IMR-90 (cell line): ENCODE data around the gene VAT1. TPM values are rescaled to one million over a fixed set of nuclear protein-coding genes. Genes with fewer than 3 reads are reported as not detected.

Source experiments
- ATAC-seq: fragments of 200-7000 bp; cut with Tn5 transposase; 2 replicates; pipeline ENCODE4 v1.9.1; 2020; ENCODE audit warnings: low read depth, mild to moderate bottlenecking, moderate library complexity
- BruUV-seq: library from RNA; stranded (reverse); fragments of 400-500 nt; replicated peaks from 2 replicates; lab custom pipeline; 2021; lab: Mats Ljungman, UMichigan
- CTCF ChIA-PET: fragments of 300-600 bp; formaldehyde crosslinking; extraction: SDS; loops from one replicate; lab custom pipeline; 2021; ENCODE audit warnings: antibody characterized with exemption; lab: Yijun Ruan, JAX
- POLR2A ChIA-PET: fragments of 300-600 bp; sonication (Branson Sonifier 250); formaldehyde crosslinking; loops from one replicate; lab custom pipeline; 2022; ENCODE audit warnings: antibody characterized with exemption; ENCODE audit not compliant: unreplicated experiment; lab: Charles Lee
- DNase-seq: peaks from one replicate; pipeline ENCODE4 v3.0.0; 2013
- H2AFZ ChIP-seq: replicated peaks from 2 replicates; pipeline ENCODE3; 2013; ENCODE audit warnings: low read length, mild to moderate bottlenecking; ENCODE audit not compliant: poor library complexity
- H2AK5ac ChIP-seq: 2 replicates; pipeline ENCODE4 v1.6.1; 2013; ENCODE audit warnings: low read depth, low read length, inconsistent platforms
- H2AK9ac ChIP-seq: replicated peaks from 2 replicates; pipeline ENCODE3; 2013; ENCODE audit warnings: mild to moderate bottlenecking, low read depth, low read length, moderate library complexity; ENCODE audit not compliant: poor library complexity
- H2BK120ac ChIP-seq: 2 replicates; pipeline ENCODE4 v1.6.1; 2013; ENCODE audit warnings: low read depth, low read length, inconsistent platforms
- H2BK15ac ChIP-seq: 3 replicates; pipeline ENCODE4 v1.6.1; 2013; ENCODE audit warnings: low read depth, low read length, inconsistent platforms
- H2BK20ac ChIP-seq: 2 replicates; pipeline ENCODE4 v1.6.1; 2013; ENCODE audit warnings: low read depth, mild to moderate bottlenecking, inconsistent platforms, low read length, moderate library complexity
- H2BK5ac ChIP-seq: 2 replicates; pipeline ENCODE4 v1.6.1; 2013; ENCODE audit warnings: mild to moderate bottlenecking, low read depth, low read length, inconsistent platforms; ENCODE audit not compliant: poor library complexity, severe bottlenecking
- H3K14ac ChIP-seq: replicated peaks from 2 replicates; pipeline ENCODE4 v1.6.1; 2013; ENCODE audit warnings: low read depth, low read length, inconsistent platforms
- H3K18ac ChIP-seq: 2 replicates; pipeline ENCODE4 v1.6.1; 2013; ENCODE audit warnings: low read depth, low read length, control low read depth
- H3K23ac ChIP-seq: 2 replicates; pipeline ENCODE4 v1.6.1; 2013; ENCODE audit warnings: low read depth, low read length, inconsistent platforms
- H3K27ac ChIP-seq: 2 replicates; pipeline ENCODE4 v1.5.1; 2013; ENCODE audit warnings: mild to moderate bottlenecking, control low read depth, low read length; ENCODE audit not compliant: insufficient read depth
- H3K27me3 ChIP-seq: 2 replicates; pipeline ENCODE4 v1.6.1; 2013; ENCODE audit warnings: low read length; ENCODE audit not compliant: control insufficient read depth, insufficient read depth
- H3K36me3 ChIP-seq: 2 replicates; pipeline ENCODE4 v1.6.1; 2013; ENCODE audit warnings: low read length, mixed read lengths; ENCODE audit not compliant: control insufficient read depth, insufficient read depth
- H3K4ac ChIP-seq: 2 replicates; pipeline ENCODE4 v1.6.1; 2013; ENCODE audit warnings: low read depth, low read length, inconsistent platforms
- H3K4me1 ChIP-seq: 2 replicates; pipeline ENCODE4 v1.6.1; 2013; ENCODE audit warnings: low read length, mixed read lengths; ENCODE audit not compliant: control insufficient read depth, insufficient read depth
- H3K4me2 ChIP-seq: 2 replicates; pipeline ENCODE4 v1.6.1; 2013; ENCODE audit warnings: low read depth, mild to moderate bottlenecking, control low read depth, low read length, moderate library complexity
- H3K4me3 ChIP-seq: 2 replicates; pipeline ENCODE4 v1.5.1; 2013; ENCODE audit warnings: low read depth, mild to moderate bottlenecking, control low read depth, low read length, moderate library complexity; ENCODE audit not compliant: insufficient read depth
- H3K56ac ChIP-seq: 2 replicates; pipeline ENCODE4 v1.6.1; 2013; ENCODE audit warnings: low read length, inconsistent platforms; ENCODE audit not compliant: insufficient read depth; ENCODE audit errors: extremely low read depth
- H3K79me1 ChIP-seq, 2 experiments: 2 replicates each; pipeline ENCODE4 v1.6.1; 2013; ENCODE audit warnings: low read length in 2 of 2, inconsistent platforms in 1 of 2, low read depth in 1 of 2
- H3K9ac ChIP-seq: 2 replicates; pipeline ENCODE4 v1.6.1; 2013; ENCODE audit warnings: low read depth, low read length, control low read depth
- H3K9me1 ChIP-seq: 2 replicates; pipeline ENCODE4 v1.6.1; 2013; ENCODE audit warnings: low read length, inconsistent platforms; ENCODE audit not compliant: insufficient read depth
- H3K9me3 ChIP-seq: 2 replicates; pipeline ENCODE4 v1.6.1; 2013; ENCODE audit warnings: low read length; ENCODE audit not compliant: control insufficient read depth, insufficient read depth
- H4K20me1 ChIP-seq: 2 replicates; pipeline ENCODE4 v1.6.1; 2013; ENCODE audit warnings: low read length, inconsistent platforms; ENCODE audit not compliant: insufficient read depth
- H4K5ac ChIP-seq: 2 replicates; pipeline ENCODE4 v1.6.1; 2013; ENCODE audit warnings: mild to moderate bottlenecking, low read depth, low read length, control low read depth
- H4K8ac ChIP-seq, 2 experiments: 2 replicates each; pipeline ENCODE4 v1.6.1; 2013; ENCODE audit warnings: low read depth in 2 of 2, low read length in 2 of 2, control low read depth in 1 of 2, inconsistent platforms in 1 of 2
- H4K91ac ChIP-seq: 2 replicates; pipeline ENCODE4 v1.6.1; 2013; ENCODE audit warnings: low read depth, low read length, inconsistent platforms; ENCODE audit not compliant: insufficient read depth
- BHLHE40 ChIP-seq: fragments of 150-350 bp; IDR thresholded peaks from 2 replicates; pipeline ENCODE4 v1.6.1; 2016; ENCODE audit warnings: mild to moderate bottlenecking, low read depth, low read length
- CHD1 ChIP-seq: IDR thresholded peaks from 2 replicates; pipeline ENCODE4 v1.6.1; 2012; ENCODE audit warnings: low read depth, low read length, improper control_type of control experiment
- ELK1 ChIP-seq: fragments of 150-350 bp; IDR thresholded peaks from 2 replicates; pipeline ENCODE4 v1.6.1; 2016; ENCODE audit warnings: low read depth, mild to moderate bottlenecking, low read length, moderate library complexity, borderline replicate concordance
- FOS ChIP-seq: fragments of 150-350 bp; IDR thresholded peaks from 2 replicates; pipeline ENCODE4 v1.6.1; 2016; ENCODE audit warnings: low read depth, low read length
- MAZ ChIP-seq: IDR thresholded peaks from 2 replicates; pipeline ENCODE4 v1.6.1; 2012; ENCODE audit warnings: low read depth, mild to moderate bottlenecking, low read length, improper control_type of control experiment, moderate library complexity, borderline replicate concordance
- MXI1 ChIP-seq: IDR thresholded peaks from 2 replicates; pipeline ENCODE4 v1.6.1; 2012; ENCODE audit warnings: low read depth, mild to moderate bottlenecking, low read length, moderate library complexity, borderline replicate concordance
- NFE2L2 ChIP-seq: fragments of 150-350 bp; IDR thresholded peaks from 2 replicates; pipeline ENCODE4 v1.6.1; 2016; ENCODE audit warnings: low read depth, mild to moderate bottlenecking, low read length
- POLR2A ChIP-seq: IDR thresholded peaks from 2 replicates; pipeline ENCODE4 v1.6.1; 2012; ENCODE audit warnings: mild to moderate bottlenecking, low read depth, low read length
- RFX5 ChIP-seq: IDR thresholded peaks from 2 replicates; pipeline ENCODE4 v1.8.0; 2012; ENCODE audit warnings: low read depth, mild to moderate bottlenecking, low read length, moderate library complexity
- SMC3 ChIP-seq: fragments of 150-350 bp; IDR thresholded peaks from 2 replicates; pipeline ENCODE4 v1.6.1; 2016; ENCODE audit warnings: low read depth, mild to moderate bottlenecking, antibody characterized with exemption, low read length, moderate library complexity
- WGBS, 2 experiments: methylation state at CpG; one replicate each; pipeline versions ENCODE4 v1.1.5 to v1.1.7; 2013; ENCODE audit warnings: missing lambda C conversion rate in 2 of 2; ENCODE audit not compliant: insufficient read length in 1 of 2; ENCODE audit errors: extremely low coverage in 2 of 2; 5-methylcytosine and 5-hydroxymethylcytosine counted together
- dilution Hi-C: fragments of 300-500 bp; cut with HindIII; formaldehyde crosslinking; loops from one replicate; pipeline ENCODE4 v1.14.3; 2018; ENCODE audit warnings: low sequenced_read_pairs; ENCODE audit not compliant: unreplicated experiment
- in situ Hi-C: fragments of 300-500 bp; cut with MboI; formaldehyde crosslinking; loops from 3 replicates; pipeline ENCODE4 v1.14.3; 2019; ENCODE audit warnings: low sequenced_read_pairs, inconsistent platforms, mixed read lengths
- intact Hi-C: fragments of 100-400 bp; cut with micrococcal nuclease; formaldehyde crosslinking; loops from 2 replicates; pipeline ENCODE4 v1.10.0; 2022
- polyA plus RNA-seq, 3 experiments: library from polyadenylated mRNA; depleted of rRNA; stranded (reverse); fragments of >200 nt; gene quantifications; 2 replicates each; pipeline ENCODE4 v1.2.3, GENCODE V29; 2012; ENCODE audit warnings: low replicate concordance in 1 of 3
- total RNA-seq: library from RNA; depleted of rRNA; stranded (reverse); fragments of >200 nt; gene quantifications from 2 replicates; pipeline ENCODE4 v1.2.3, GENCODE V29; 2012

Gene VAT1
- total and polyA plus RNA-seq, 2 of the 4 experiments (the other 2 are of a cell fraction), result 97.3 to 101 TPM

GRCh38 chr17:43039646-43040045 is 17.5 kb upstream of the VAT1 start:
- Histone ChIP-seq H2BK15ac (no peak overlapping the region), H3K4ac (no peak overlapping the region), H3K27me3 (no peaks in the 10 kb centered on the region), H2BK120ac (no peak overlapping the region), H3K4me3 (no peak overlapping the region), H3K14ac (no peak overlapping the region), H4K91ac (no peak overlapping the region), H3K9me1 (0 out of 2 replicates have a peak, but pooled peaks cover 3% of the 10 kb centered on the region), H3K79me1 (no peaks in the 10 kb centered on the region), H4K8ac (no peak overlapping the region), H3K36me3 (no peaks in the 10 kb centered on the region), H2AFZ (no peak overlapping the region), H3K4me1 (peaks cover 6% of the 10 kb centered on the region), H3K4me2 (no peak overlapping the region), H3K27ac (no peak overlapping the region), H4K20me1 (no peaks in the 10 kb centered on the region), H3K9me3 (no peaks in the 10 kb centered on the region), H3K56ac (no peak overlapping the region), H2BK20ac (no peak overlapping the region), H3K18ac (no peak overlapping the region), H3K9ac (no peak overlapping the region), H2BK5ac (no peak overlapping the region), H2AK9ac (no peak overlapping the region), H4K5ac (no peak overlapping the region), H2AK5ac (no peak overlapping the region), H3K23ac (no peak overlapping the region)
- WGBS, 2 experiments, result no CpG with 5 or more reads among the region's 2 CpGs
- CTCF ChIA-PET, result no interaction called here
- POLR2A ChIA-PET, result no interaction called here
- BruUV-seq, result no TSS peak
- TF ChIP-seq FOS, result no peak
- no peak for TF ChIP-seq ELK1
- TF ChIP-seq NFE2L2, result no peak
- no peak for TF ChIP-seq MXI1
- no peak for TF ChIP-seq MAZ
- no peak for TF ChIP-seq SMC3
- TF ChIP-seq RFX5, result no peak
- TF ChIP-seq BHLHE40, result no peak
- no peak for TF ChIP-seq POLR2A
- no peak for TF ChIP-seq CHD1
- dilution Hi-C loops, result no loop called here
- in situ Hi-C loops, result no loop called here
- DNase-seq (no peak), ATAC-seq (no peak)
- intact Hi-C loops, result no loop called here
